ENCODE data around the gene PROCA1.
A peak's percentile ranks its signal among the peaks of the same experiment; 100 is the strongest.

The PROCA1 gene

GRCh38 chr17:28716740-28717577 lies 5.3 kb upstream of the PROCA1 start:
- TF ChIP-seq CTCF (IDR thresholded peaks at IDR 0.05; ENCODE audit: borderline replicate concordance, insufficient read depth, low read depth, low read length): no peak
- peak overlapping the region; percentile 61 for H3K4me3 ChIP-seq (ENCODE audit: low read depth, low read length)

- no peak overlapping the region for H3K4me3 ChIP-seq (ENCODE audit: low read depth, low read length)
- no peak for TF ChIP-seq CTCF (IDR thresholded peaks at IDR 0.05; ENCODE audit: borderline replicate concordance, insufficient read depth, low read depth, low read length)
Measured at GRCh38 chr17:28715217-28715616, 3.5 kb upstream of the PROCA1 start.

GRCh38 chr17:28714281-28714680 lies 2.6 kb upstream of the PROCA1 start:
- no peak for TF ChIP-seq CTCF (IDR thresholded peaks at IDR 0.05; ENCODE audit: borderline replicate concordance, insufficient read depth, low read depth, low read length)

GRCh38 chr17:28712705-28713415 lies 1.2 kb upstream of the PROCA1 start:
- no peak for TF ChIP-seq CTCF (IDR thresholded peaks at IDR 0.05; ENCODE audit: borderline replicate concordance, insufficient read depth, low read depth, low read length)
- H3K4me3 ChIP-seq (ENCODE audit: low read depth, low read length): no peak overlapping the region

More at GRCh38 chr17:28714281-28714680, 2.6 kb upstream of the PROCA1 start:
- H3K4me3 ChIP-seq (ENCODE audit: low read depth, low read length): no peak overlapping the region

GRCh38 chr17:28712032-28712704 lies 480 bp upstream of the PROCA1 start:
- TF ChIP-seq CTCF (IDR thresholded peaks at IDR 0.05; ENCODE audit: borderline replicate concordance, insufficient read depth, low read depth, low read length): 0 out of 2 replicates have a peak, but pooled peaks have one; percentile 16
- H3K4me3 ChIP-seq (ENCODE audit: low read depth, low read length): peak overlapping the region; percentile 81

- H3K4me3 ChIP-seq (ENCODE audit: low read depth, low read length): peak overlapping the region; percentile 81
- TF ChIP-seq CTCF (IDR thresholded peaks at IDR 0.05; ENCODE audit: borderline replicate concordance, insufficient read depth, low read depth, low read length): no peak
Measured at GRCh38 chr17:28710861-28711722, 596 bp downstream of the PROCA1 start.
